ENCODE results near the gene DYNC1LI1. TPM values are rescaled to one million over a fixed set of nuclear protein-coding genes. Genes with fewer than 3 reads are reported as not detected.

The DYNC1LI1 gene
- polyA plus RNA-seq, 1 of the 3 experiments (the other 2 are of a cell fraction) = 15.4 TPM

- Histone ChIP-seq H3K27ac (ENCODE audit: low read depth in 2 of 2, low read length in 1 of 2) (no peak overlapping the region), H3K36me3 (replicated peaks in 1 of 2; ENCODE audit: control insufficient read depth in 1 of 2, insufficient read depth in 2 of 2, low read length in 1 of 2) (no peaks in the 10 kb centered on the region), H3K4me1 (ENCODE audit: control insufficient read depth in 1 of 2, insufficient read depth in 2 of 2, low read depth in 1 of 2, low read length in 1 of 2) (no peaks in the 10 kb centered on the region; a peak in 1 of 4 replicates), H3K9me2 (no peaks in the 10 kb centered on the region), H3K9me3 (no peaks in the 10 kb centered on the region), H3K27me3 (ENCODE audit: insufficient read depth) (no peaks in the 10 kb centered on the region), H3K4me2 (no peak overlapping the region), H3F3A (replicated peaks; ENCODE audit: insufficient read depth) (no peaks in the 10 kb centered on the region), H3K4me3 (ENCODE audit: low read depth in 2 of 2, low read length in 1 of 2) (no peak overlapping the region), H3K79me2 (ENCODE audit: insufficient read depth) (peaks cover 99% of the 10 kb centered on the region), H3K9ac (no peak overlapping the region), H4K20me1 (ENCODE audit: insufficient read depth) (peaks cover 53% of the 10 kb centered on the region), H2AFZ (ENCODE audit: low read depth) (no peak overlapping the region)
- DNase-seq = no peak
- WGBS (ENCODE audit: low lambda C conversion rate) = 88% methylated on average over 1 of the region's 1 CpG
- ChIA-PET CTCF (no interaction called here), POLR2A (no interaction called here)
- TF ChIP-seq, protein P1, sequence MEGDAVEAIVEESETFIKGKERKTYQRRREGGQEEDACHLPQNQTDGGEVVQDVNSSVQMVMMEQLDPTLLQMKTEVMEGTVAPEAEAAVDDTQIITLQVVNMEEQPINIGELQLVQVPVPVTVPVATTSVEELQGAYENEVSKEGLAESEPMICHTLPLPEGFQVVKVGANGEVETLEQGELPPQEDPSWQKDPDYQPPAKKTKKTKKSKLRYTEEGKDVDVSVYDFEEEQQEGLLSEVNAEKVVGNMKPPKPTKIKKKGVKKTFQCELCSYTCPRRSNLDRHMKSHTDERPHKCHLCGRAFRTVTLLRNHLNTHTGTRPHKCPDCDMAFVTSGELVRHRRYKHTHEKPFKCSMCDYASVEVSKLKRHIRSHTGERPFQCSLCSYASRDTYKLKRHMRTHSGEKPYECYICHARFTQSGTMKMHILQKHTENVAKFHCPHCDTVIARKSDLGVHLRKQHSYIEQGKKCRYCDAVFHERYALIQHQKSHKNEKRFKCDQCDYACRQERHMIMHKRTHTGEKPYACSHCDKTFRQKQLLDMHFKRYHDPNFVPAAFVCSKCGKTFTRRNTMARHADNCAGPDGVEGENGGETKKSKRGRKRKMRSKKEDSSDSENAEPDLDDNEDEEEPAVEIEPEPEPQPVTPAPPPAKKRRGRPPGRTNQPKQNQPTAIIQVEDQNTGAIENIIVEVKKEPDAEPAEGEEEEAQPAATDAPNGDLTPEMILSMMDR (IDR thresholded peaks at IDR 0.05) = no peak
- TF ChIP-seq RAD21 (IDR thresholded peaks at IDR 0.05; ENCODE audit: low read length) (no peak), ZBTB33 (IDR thresholded peaks at IDR 0.05; ENCODE audit: borderline replicate concordance, low read depth) (no peak)
These were observed 18.6 kb downstream of the DYNC1LI1 start for GRCh38 chr3:32552013-32552412.

- ChIA-PET CTCF (no interaction called here), POLR2A (no interaction called here)
- no peaks in the 10 kb centered on the region for H3K27me3 ChIP-seq (ENCODE audit: insufficient read depth)
- TF ChIP-seq JUND (IDR thresholded peaks at IDR 0.05) (no peak), FOXJ3 (CRISPR knock-in tag; IDR thresholded peaks at IDR 0.05) (no peak), GABPA (IDR thresholded peaks at IDR 0.05; ENCODE audit: low read depth) (no peak), EZH2phosphoT487 (IDR thresholded peaks at IDR 0.05; ENCODE audit: borderline replicate concordance, low read depth) (no peak), MXI1 (IDR thresholded peaks at IDR 0.05; ENCODE audit: low read depth, low read length) (no peak), RCOR1 (IDR thresholded peaks at IDR 0.05; ENCODE audit: low read length) (no peak), FOSL2 (IDR thresholded peaks at IDR 0.05; ENCODE audit: borderline replicate concordance, low read depth) (no peak), POLR2AphosphoS5 (IDR thresholded peaks at IDR 0.05; ENCODE audit: low read depth, low read length) (no peak), ELF1 (IDR thresholded peaks at IDR 0.05) (no peak)
- TF ChIP-seq, protein P2, sequence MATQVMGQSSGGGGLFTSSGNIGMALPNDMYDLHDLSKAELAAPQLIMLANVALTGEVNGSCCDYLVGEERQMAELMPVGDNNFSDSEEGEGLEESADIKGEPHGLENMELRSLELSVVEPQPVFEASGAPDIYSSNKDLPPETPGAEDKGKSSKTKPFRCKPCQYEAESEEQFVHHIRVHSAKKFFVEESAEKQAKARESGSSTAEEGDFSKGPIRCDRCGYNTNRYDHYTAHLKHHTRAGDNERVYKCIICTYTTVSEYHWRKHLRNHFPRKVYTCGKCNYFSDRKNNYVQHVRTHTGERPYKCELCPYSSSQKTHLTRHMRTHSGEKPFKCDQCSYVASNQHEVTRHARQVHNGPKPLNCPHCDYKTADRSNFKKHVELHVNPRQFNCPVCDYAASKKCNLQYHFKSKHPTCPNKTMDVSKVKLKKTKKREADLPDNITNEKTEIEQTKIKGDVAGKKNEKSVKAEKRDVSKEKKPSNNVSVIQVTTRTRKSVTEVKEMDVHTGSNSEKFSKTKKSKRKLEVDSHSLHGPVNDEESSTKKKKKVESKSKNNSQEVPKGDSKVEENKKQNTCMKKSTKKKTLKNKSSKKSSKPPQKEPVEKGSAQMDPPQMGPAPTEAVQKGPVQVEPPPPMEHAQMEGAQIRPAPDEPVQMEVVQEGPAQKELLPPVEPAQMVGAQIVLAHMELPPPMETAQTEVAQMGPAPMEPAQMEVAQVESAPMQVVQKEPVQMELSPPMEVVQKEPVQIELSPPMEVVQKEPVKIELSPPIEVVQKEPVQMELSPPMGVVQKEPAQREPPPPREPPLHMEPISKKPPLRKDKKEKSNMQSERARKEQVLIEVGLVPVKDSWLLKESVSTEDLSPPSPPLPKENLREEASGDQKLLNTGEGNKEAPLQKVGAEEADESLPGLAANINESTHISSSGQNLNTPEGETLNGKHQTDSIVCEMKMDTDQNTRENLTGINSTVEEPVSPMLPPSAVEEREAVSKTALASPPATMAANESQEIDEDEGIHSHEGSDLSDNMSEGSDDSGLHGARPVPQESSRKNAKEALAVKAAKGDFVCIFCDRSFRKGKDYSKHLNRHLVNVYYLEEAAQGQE (IDR thresholded peaks at IDR 0.05; ENCODE audit: low read depth, low read length) = no peak
- H3F3A ChIP-seq (replicated peaks; ENCODE audit: insufficient read depth) = no peaks in the 10 kb centered on the region
- H3K79me2 ChIP-seq (ENCODE audit: insufficient read depth) = peaks cover 99% of the 10 kb centered on the region
- H3K9me2 ChIP-seq = no peaks in the 10 kb centered on the region
- no peaks in the 10 kb centered on the region; a peak in 1 of 4 replicates for H3K4me1 ChIP-seq (ENCODE audit: control insufficient read depth in 1 of 2, insufficient read depth in 2 of 2, low read depth in 1 of 2, low read length in 1 of 2)
- H3K9ac ChIP-seq = no peak overlapping the region
- H4K20me1 ChIP-seq (ENCODE audit: insufficient read depth) = peaks cover 53% of the 10 kb centered on the region
- DNase-seq = no peak
- H2AFZ ChIP-seq (ENCODE audit: low read depth) = no peak overlapping the region
- H3K4me3 ChIP-seq (ENCODE audit: low read depth in 2 of 2, low read length in 1 of 2) = no peak overlapping the region
- no peaks in the 10 kb centered on the region for H3K36me3 ChIP-seq (replicated peaks in 1 of 2; ENCODE audit: control insufficient read depth in 1 of 2, insufficient read depth in 2 of 2, low read length in 1 of 2)
- H3K9me3 ChIP-seq = no peaks in the 10 kb centered on the region
- H3K27ac ChIP-seq (ENCODE audit: low read depth in 2 of 2, low read length in 1 of 2) = no peak overlapping the region
- H3K4me2 ChIP-seq = no peak overlapping the region
These were observed 19.2 kb downstream of the DYNC1LI1 start for GRCh38 chr3:32551496-32551895.

Data from SK-N-SH (cell line).